BJ (cell line): ENCODE results near the gene ERG. TPM values are rescaled to one million over a fixed set of nuclear protein-coding genes. Genes with fewer than 3 reads are reported as not detected.

Experiments
- CTCF ChIA-PET: fragments of 350-600 bp; formaldehyde crosslinking; extraction: SDS; loops from one replicate; lab custom pipeline; 2021; ENCODE audit warnings: antibody characterized with exemption, inconsistent platforms; lab: Yijun Ruan, JAX
- POLR2A ChIA-PET: fragments of 300-600 bp; sonication (Branson Sonifier 250); formaldehyde crosslinking; extraction: SDS; loops from one replicate; lab custom pipeline; 2021; ENCODE audit warnings: antibody characterized with exemption; lab: Charles Lee
- DNase-seq: peaks from one replicate; pipeline ENCODE4 v3.0.0-alpha.2; 2011; ENCODE audit warnings: low read depth
- H3K27me3 ChIP-seq: 2 replicates; pipeline ENCODE4 v1.6.0; 2011; ENCODE audit warnings: low read length; ENCODE audit not compliant: control insufficient read depth, insufficient read depth
- H3K36me3 ChIP-seq: 2 replicates; pipeline ENCODE4 v1.5.1; 2011; ENCODE audit warnings: low read length; ENCODE audit not compliant: control insufficient read depth, insufficient read depth
- H3K4me3 ChIP-seq: 2 replicates; pipeline ENCODE4 v1.5.1; 2011; ENCODE audit warnings: low read depth, mild to moderate bottlenecking, control low read depth, low read length
- CTCF ChIP-seq: IDR thresholded peaks from 2 replicates; pipeline ENCODE4 v1.5.1; 2011; ENCODE audit warnings: low read depth, mild to moderate bottlenecking, control low read depth, inconsistent platforms, low read length, moderate library complexity; ENCODE audit not compliant: insufficient read depth
- polyA plus RNA-seq: library from polyadenylated mRNA; depleted of rRNA; stranded (reverse); fragments of >200 nt; gene quantifications from 2 replicates; pipeline ENCODE4 v1.2.3, GENCODE V29; 2011

ERG gene
- polyA plus RNA-seq, 1 experiment, result not detected

GRCh38 chr21:38361324-38361723, 137.0 kb downstream of the ERG start:
- POLR2A ChIA-PET, result no interaction called here
- no peak for DNase-seq
- no peak for TF ChIP-seq CTCF
- Histone ChIP-seq H3K27me3 (no peaks in the 10 kb centered on the region; the same call in 1 of the 2 replicates), H3K4me3 (no peak overlapping the region), H3K36me3 (no peaks in the 10 kb centered on the region)
- CTCF ChIA-PET, result no interaction called here

DNA sequence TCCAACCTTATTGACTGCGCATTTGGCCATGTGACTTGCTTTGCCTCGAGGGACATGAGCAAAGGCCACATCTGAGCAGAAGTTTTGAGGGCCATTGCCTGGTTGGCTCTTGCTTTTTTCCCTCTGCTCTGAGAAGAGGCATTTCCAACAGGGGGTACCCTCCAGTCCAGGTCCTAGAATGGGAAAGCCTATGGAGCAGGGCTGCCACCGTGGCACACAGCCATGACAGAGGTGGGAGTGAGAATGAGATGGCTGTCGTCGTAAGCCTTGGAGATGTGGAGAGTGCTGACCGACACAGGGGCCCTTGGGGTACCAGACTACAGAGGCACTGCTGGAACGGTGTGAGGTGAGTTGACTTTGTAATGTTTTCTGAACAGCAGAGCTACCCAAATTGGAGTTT, 138.4 kb downstream of the ERG start:
- Histone ChIP-seq H3K27me3 (no peaks in the 10 kb centered on the region), H3K36me3 (no peaks in the 10 kb centered on the region), H3K4me3 (no peak overlapping the region)
- ChIA-PET POLR2A (no interaction called here), CTCF (no interaction called here)
- no peak for DNase-seq
- TF ChIP-seq CTCF, result no peak

DNA sequence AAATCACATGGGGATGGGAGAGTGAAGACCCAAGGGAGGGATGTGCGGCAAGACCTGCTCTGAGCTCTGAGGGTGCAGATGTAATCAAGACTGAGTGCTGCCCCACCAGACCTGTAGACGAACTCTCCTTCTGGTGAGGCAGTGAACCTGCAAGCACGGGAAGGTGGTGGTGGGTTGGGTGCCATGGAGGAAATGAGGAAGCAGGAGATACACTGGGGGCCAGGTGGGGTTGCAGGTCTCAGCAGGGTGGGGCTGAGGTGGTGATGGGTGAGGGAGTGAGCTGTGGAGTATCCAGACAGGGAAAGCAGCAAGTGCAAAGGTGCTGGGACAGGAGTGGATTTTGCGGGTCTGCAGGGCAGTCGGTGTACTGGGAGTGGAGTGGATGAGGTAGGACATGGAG, 139.2 kb downstream of the ERG start:
- CTCF ChIA-PET, result no interaction called here
- no peak for TF ChIP-seq CTCF
- POLR2A ChIA-PET, result no interaction called here

GRCh38 chr21:38358666-38359065, 139.6 kb downstream of the ERG start:
- ChIA-PET CTCF (interaction anchor here (4.3 to 9.2 kb wide), 2 partner anchors 142 to 646 kb away, joined by 46 to 245 read pairs; no protein-coding TSS in a partner anchor), POLR2A (no interaction called here)
- Histone ChIP-seq H3K27me3 (no peaks in the 10 kb centered on the region), H3K4me3 (no peak overlapping the region), H3K36me3 (no peaks in the 10 kb centered on the region)
- no peak for DNase-seq
- no peak for TF ChIP-seq CTCF

More for the DNA sequence above, 139.2 kb downstream of the ERG start:
- Histone ChIP-seq H3K36me3 (no peaks in the 10 kb centered on the region), H3K4me3 (no peak overlapping the region), H3K27me3 (no peaks in the 10 kb centered on the region)
- DNase-seq, result no peak

GRCh38 chr21:38358098-38358497, 140.2 kb downstream of the ERG start:
- ChIA-PET POLR2A (no interaction called here), CTCF (interaction anchor here (1.1 to 9.2 kb wide), 6 partner anchors 141 to 685 kb away, joined by 5 to 263 read pairs (median 36); no protein-coding TSS in a partner anchor)
- H3K36me3 ChIP-seq, result no peaks in the 10 kb centered on the region
- H3K4me3 ChIP-seq, result no peak overlapping the region
- H3K27me3 ChIP-seq, result no peaks in the 10 kb centered on the region
- DNase-seq, result no peak
- TF ChIP-seq CTCF, result no peak
